Measurements from ENCODE around the gene PVALB.

PVALB gene

DNA sequence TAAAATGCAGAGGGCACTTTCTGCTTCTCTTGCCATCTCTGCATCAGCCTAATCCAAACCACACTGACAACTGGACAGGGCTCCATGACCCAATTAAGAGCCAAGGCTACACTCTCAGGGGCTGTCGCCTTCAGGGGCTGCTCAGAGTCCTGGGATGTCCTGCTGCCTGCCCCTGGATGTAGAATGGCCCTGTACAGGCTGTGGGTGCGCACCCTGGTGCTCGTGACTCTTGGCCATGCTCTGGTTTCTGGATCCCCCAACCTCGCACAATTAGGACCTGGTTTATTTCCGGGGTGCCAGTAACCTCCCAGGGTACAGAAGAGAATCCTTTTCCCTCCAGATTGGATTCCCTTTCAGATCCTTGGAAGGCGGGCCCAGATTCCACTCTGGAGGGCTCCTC lies 52.2 kb downstream of the PVALB start:
- no peak for DNase-seq (ENCODE audit: low read depth)
- TF ChIP-seq, protein P1, sequence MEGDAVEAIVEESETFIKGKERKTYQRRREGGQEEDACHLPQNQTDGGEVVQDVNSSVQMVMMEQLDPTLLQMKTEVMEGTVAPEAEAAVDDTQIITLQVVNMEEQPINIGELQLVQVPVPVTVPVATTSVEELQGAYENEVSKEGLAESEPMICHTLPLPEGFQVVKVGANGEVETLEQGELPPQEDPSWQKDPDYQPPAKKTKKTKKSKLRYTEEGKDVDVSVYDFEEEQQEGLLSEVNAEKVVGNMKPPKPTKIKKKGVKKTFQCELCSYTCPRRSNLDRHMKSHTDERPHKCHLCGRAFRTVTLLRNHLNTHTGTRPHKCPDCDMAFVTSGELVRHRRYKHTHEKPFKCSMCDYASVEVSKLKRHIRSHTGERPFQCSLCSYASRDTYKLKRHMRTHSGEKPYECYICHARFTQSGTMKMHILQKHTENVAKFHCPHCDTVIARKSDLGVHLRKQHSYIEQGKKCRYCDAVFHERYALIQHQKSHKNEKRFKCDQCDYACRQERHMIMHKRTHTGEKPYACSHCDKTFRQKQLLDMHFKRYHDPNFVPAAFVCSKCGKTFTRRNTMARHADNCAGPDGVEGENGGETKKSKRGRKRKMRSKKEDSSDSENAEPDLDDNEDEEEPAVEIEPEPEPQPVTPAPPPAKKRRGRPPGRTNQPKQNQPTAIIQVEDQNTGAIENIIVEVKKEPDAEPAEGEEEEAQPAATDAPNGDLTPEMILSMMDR (conservative IDR thresholded peaks at IDR 0.05; ENCODE audit: low read depth, low read length): no peak

DNA sequence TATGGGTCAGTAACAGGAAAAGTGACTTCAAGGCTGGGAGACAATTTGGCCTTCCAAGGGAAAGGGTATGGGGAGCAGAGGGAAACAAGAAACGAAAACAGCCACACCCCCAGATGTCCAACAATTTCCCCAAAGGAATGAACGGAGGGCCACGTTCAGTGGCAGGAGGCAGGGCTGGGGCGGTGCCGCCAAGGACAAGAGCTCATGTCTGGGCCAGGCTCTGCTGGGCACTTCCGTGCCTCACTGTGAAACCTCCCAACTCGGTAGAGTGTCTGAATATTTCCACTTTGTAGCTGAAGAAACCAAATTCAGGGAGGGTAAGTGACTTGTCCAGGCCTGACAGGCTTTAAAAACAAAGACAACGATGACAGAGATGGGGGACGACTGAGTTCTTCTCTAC lies 52.8 kb downstream of the PVALB start:
- DNase-seq (ENCODE audit: low read depth): no peak
- H3K4me3 ChIP-seq (ENCODE audit: low read length): no peak overlapping the region
- TF ChIP-seq, protein P1 (conservative IDR thresholded peaks at IDR 0.05; ENCODE audit: low read depth, low read length): no peak

More for the DNA sequence above, 52.2 kb downstream of the PVALB start:
- no peak overlapping the region for H3K4me3 ChIP-seq (ENCODE audit: low read length)

DNA sequence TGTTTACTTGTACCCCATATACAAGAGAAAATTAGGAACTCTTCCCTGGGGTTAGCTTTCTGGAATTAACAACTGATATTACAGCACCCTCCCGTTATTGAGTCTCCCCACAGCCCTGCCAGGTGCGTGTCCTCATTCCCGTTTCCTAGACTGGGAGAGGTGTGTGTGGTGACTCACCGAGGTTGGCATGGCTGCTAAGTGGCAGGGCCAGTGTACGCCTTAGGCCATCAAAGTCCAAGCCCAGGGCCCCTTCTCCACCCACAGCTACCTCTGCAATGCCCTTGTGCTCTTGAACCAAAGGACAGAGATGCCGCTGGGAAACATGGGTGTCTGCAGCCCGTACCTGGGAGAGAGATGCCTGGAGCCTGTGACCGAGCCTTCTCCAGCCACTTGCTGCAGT lies 53.3 kb downstream of the PVALB start:
- no peak overlapping the region for H3K4me3 ChIP-seq (ENCODE audit: low read length)
- TF ChIP-seq, protein P1 (conservative IDR thresholded peaks at IDR 0.05; ENCODE audit: low read depth, low read length): no peak
- no peak for DNase-seq (ENCODE audit: low read depth)

DNA sequence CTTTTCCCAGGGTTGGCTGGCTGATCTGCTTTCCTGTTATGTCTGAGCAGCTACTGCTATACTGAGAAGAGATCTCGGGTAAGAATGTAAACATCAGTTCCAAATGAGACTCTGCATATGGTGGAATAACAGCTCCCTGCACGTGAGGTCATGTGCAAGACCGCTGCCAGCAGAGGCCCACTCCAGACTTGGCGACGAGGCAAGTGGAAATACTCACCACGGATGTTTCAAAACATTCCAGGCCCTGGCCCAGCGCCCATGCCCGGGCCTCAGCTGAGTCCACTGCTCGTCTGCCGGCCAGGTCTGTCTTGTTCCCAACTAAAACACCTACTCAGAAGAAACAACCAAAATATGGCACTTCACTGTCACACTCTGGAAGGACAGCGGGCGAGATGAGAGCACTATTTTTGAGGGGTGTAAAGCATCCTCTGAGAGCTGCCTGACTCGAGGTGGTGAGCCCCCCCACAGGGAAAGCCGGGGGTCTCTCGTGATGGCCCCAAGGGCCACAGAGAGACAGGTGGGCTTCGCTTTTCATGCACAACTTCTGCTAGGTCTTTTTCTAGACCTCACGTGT lies 54.1 kb downstream of the PVALB start:
- no peak for DNase-seq (ENCODE audit: low read depth)
- TF ChIP-seq, protein P1 (conservative IDR thresholded peaks at IDR 0.05; ENCODE audit: low read depth, low read length): no peak
- no peak overlapping the region for H3K4me3 ChIP-seq (ENCODE audit: low read length)

DNA sequence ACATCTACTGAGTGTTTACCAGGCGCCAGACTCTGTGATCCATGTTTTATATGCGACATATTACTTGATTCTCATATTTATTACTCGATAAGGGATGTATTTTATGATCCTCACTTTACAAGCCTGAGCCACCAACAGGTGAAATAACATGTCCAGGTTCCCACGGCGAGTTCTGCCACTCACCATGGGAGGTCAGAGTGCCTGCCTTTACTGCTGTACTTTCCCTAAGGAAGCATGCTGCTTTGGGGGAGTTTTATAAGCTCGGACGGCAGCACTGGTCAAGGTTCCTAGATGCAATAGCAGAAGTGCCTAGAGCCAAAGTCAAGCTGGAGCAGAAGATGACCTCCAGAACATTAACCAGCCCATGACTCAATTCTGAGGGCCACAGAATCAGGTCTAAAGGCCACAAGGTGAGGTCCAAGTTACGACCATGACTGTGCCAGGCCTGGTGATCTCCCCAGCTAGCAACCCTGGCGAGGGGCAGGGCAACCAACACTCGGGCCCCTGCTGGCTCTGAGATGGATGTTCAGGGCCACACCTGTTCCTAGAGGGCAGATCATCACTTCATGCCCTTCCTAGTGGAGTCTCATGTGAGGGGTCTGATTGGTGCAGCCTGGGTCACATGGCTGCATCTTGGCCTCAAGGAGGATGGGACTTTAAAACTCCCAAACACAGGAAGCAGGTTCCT lies 55.1 kb downstream of the PVALB start:
- TF ChIP-seq, protein P1 (conservative IDR thresholded peaks at IDR 0.05; ENCODE audit: low read depth, low read length): no peak
- H3K4me3 ChIP-seq (ENCODE audit: low read length): no peak overlapping the region
- no peak for DNase-seq (ENCODE audit: low read depth)

DNA sequence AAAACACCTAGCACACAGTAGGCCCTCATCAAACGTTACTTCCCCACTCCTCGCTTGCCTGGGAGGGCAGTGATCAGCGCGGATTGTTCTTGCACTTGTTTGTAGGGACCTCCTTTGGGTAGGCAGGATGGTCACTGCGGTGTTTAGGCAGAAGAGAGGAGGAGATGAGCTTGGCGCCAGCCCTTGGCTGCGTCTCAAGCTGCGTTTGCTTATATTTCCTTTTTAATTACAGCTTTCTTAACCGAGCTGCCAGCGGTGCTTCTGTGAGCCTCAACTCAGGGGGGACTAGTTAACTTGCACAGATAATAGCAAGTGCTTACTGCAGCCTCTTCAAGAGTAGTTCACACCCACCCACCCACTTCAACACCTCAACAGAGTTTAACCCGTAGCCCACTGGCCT lies 56.0 kb downstream of the PVALB start:
- TF ChIP-seq, protein P1 (conservative IDR thresholded peaks at IDR 0.05; ENCODE audit: low read depth, low read length): no peak
- no peak for DNase-seq (ENCODE audit: low read depth)
- no peak overlapping the region for H3K4me3 ChIP-seq (ENCODE audit: low read length)

Measured in retinal pigment epithelial cell (primary cell).